HS-27A (cell line): Measurements from ENCODE around the gene PPP4C.
"Not testable (repeated sequence)": the region's sequence is repeated elsewhere in the genome, so short reads cannot be mapped to it uniquely, and the experiment has no call there.

Source experiments
- DNase-seq: peaks from one replicate; pipeline ENCODE4 v3.0.0-alpha.2; 2012; ENCODE audit warnings: low read depth, missing footprints

PPP4C gene

DNA sequence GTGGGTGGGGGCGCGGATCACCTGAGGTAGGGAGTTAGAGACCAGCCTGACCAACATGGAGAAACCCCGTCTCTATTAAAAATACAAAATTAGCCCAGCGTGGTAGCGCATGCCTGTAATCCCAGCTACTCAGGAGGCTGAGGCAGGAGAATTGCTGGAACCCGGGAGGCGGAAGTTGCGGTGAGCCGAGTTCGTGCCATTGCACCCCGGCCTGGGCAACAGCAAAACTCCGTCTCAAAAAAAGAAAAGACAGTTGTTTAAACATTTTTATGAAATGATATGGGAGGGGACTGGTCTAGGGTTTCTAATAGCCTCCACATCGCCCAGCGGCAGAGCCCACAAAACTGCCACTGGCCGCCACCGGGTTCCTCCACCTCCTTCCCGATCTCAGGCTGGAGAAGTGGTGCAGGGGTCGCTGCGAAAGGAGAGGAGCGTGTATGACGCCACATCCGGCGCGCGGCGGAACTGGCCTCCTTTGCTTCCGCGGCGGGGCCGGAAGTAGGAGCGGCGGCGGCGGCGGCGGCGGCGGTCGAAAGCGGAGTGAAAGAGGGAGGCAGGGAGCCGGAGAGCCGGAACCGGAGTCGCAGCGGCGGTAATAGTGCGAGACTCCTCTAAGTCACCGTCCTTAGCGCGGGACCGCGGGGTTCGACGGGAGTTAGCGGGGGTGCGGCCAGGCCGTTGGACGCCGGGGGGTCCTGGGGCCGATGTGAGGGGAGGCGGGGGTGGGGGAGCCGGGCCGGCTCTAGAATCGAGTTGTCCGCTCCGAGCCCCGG, at the start of gene PPP4C:
PPP4C (plus strand) TSS at position 492 of the 773 bp plus-strand sequence. CDS start 384 bp downstream, outside the sequence.
- no peak for DNase-seq

DNA sequence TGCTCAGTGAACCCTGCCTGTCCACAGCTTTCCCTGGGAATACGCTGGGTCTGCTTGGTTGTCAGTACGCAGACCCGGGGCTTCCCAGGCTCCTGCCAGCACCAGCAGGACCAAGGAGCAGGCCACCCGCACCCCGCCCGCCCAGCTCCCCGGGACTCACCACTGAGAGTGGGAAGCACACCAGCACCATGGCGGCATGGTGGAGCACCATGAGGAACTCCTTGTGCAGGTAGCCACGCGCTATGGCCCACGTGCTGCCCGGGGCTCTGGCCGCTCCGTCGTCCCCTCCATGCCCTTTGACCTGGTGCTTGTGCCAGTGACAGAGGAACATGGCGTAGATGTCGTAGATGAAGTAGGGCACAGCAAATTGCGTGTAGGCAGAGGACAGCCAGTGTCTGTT, 49.3 kb upstream of the PPP4C start:
- DNase-seq = no peak

GRCh38 chr16:30027588-30028437, 48.0 kb upstream of the PPP4C start:
- DNase-seq = no peak

DNA sequence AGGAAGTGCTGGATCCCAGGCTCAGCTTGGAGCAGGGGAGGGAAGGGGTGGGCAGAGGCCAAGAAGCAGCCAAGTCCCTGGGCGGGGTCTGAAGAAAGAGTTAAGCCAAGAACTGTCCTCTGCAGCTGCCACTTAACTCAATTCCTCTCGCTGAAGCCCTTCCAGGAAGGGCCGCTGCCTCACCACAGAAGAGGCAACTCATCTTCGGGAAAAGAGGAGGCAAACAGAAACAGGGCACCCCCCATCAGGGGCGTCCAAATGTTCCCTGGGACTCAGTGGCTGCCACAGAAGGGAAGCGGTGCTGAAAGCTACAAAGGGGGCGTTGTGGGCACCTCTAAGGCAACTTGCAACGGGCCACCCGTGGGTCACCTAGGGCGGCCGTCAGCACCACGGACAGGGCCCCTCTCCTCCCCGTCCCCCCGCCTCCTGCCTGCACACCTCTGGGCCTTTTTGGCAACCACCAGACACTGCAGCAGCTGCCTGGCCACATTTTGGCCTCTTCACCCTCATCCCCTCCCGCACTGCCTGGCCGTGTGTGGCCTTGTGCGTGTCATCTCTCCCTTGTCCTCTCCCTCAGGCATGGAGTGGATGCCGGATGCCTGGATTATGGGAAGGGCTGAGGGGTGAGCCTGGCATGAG, 47.2 kb upstream of the PPP4C start:
- DNase-seq = no peak

DNA sequence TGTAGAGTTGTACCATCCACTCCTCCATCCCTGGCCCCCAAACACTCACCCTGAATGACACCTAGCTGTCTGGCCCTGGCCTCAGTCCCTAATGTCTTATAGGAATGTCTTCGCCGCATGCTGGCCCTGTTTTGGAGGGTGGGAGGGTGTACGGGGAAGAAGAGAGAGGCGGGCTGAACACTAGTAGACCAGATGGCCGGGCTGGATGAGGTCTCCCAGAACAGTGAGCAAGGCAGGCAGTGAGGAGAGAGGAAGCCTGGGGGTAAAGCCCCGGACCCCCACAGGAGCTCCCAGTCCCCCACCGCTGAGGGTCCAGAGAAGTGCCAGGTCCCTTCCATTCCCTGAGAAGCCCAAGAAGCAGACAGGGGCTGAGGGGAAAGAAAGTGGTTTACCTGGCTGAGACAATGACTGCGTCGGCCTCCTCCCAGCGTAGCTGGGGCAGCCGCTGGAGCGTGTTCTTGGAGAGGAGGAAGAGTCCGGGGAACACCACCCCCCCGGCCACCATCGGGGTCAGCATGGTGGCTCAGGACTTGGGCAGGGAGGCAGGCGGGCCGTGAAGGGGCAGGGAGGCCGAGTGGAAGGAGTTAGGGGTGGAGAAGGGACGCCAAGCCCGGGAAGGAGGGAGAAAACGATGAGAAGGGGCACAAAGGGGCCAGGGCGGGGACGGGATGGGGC, 45.6 kb upstream of the PPP4C start:
- no peak for DNase-seq

DNA sequence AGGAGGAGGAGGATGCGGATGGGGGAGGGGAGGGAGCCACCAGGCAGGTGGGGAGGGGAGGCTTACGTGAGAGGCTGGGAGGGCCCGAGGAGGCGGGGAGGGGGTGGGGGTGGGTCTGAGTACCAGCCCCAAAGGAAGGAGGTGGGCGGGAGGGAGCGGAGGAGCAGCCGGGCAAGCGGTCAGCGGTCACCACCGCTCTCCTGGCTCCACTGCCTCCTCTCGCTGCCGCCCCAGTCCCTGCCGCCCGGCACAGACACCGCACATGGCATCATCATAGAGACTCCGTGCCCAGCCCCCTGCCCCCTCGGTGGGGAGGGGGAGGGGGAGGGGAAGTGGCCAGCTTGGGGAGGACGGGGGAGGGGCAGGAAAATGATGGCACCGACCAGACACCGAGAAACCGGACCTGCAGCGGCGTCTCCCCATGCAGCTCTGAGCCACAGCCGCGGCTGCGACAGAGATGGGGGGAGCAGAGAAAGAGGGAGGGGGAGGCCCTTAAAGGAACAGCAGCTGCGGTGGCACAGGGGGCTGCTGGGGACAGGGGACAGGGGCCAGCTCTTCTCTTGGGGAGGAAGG, 44.9 kb upstream of the PPP4C start, which contains the start of gene TLCD3B:
TLCD3B (minus strand) TSS at position 431 of the 573 bp plus-strand sequence. CDS start 744 bp downstream, outside the sequence.
- no peak for DNase-seq

DNA sequence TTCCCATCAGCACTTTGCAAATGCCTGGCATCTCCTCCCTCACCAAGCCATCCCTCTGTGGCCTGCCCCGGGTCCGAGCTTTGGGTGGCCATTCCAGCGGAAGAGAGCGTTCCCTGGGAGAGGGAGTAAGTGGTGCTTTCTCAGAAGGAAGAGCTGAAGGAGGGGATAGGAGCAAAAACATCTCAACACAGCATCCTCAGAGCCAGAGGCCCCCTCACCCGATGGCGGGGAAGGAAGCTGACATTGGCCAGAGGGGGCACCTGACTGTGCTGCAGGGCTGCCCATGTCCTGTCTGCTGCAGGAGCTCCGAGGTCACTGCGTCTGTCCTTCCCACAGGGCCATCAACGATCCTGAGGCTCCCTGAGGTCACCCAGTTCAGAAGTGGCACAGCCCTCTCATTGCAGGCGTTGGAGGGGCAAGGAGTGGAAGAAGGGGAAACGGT, 44.3 kb upstream of the PPP4C start:
- DNase-seq = no peak

DNA sequence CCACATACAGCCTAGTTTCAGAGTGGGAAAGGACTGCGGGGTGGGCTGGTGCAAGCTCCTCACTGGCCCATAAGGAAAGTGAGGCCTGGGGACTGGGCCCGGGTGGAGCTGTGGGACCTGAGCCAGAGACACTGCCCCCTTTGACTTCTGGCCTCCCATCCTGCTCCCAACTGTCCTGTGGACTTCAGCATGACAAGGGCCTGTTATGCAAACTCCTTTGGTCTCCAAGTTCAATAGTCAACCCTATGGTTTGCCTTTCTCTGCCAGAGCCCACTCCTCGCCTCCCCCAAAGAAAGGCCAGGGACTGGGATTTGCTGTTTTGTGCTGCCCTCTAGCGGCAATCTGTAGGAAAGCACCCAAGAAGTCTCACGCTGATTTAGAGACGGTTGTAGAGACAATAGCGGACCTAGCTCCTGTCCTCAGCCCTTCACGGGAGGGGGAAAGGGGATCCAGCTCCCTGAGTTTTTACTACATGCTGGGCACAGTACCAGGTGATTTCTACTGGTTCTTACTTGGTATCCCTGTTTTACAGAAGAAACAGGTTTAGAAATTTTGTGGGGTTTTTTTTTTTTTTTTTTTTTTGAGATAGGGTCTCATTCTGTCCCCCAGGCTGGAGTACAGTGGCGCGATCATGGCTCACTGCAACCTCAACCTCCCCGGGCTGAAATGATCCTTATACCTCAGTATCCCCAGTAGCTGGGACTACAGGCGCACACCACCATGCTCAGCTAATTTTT, 43.5 kb upstream of the PPP4C start:
- peak; percentile 42 for DNase-seq

GRCh38 chr16:30033270-30033669, 42.5 kb upstream of the PPP4C start:
- DNase-seq = no peak

GRCh38 chr16:30040221-30040620, 35.6 kb upstream of the PPP4C start:
- no peak for DNase-seq

DNA sequence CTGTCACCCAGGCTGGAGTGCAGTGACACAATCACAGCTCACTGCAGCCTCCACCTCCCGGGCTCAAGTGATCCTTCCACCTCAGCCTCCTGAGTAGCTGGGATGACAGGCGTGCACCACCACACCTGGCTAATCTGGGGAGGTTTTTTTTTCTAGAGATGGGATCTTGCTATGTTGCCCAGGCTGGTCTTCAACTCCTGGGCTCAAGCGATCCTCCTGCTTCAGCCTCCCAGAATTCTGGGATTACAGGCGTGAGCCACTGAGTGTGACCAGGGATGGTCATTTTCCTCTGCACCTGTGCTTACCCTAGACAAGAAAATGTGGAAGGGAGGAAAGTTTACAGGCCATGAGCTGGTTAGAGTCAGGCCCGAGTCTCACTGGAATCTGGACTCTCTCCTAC, 35.1 kb upstream of the PPP4C start:
- DNase-seq = not testable (repeated sequence)

- no peak for DNase-seq
Observed at GRCh38 chr16:30041841-30042240, 34.0 kb upstream of the PPP4C start.

DNA sequence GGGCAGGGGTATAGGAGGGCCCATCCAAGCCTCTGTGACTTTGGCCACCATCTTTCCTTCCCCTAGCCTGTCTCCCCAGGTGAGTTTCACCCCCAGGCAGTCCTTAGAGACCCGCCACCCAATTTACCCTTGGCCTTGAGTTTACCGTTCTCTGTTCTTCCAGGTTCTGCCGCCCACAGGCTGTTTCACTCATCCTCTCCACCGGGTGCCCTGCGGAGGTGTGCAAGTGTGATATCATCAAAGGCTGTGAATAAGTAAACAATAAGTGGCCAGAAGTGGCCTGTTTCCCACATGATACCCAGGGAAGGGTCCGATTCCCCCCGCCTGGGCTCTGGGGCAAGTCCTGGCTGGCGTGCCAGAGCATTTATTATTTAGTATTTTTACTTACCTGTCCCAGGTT, 29.6 kb upstream of the PPP4C start:
- DNase-seq = no peak

GRCh38 chr16:30046588-30046987, 29.2 kb upstream of the PPP4C start:
- no peak for DNase-seq

GRCh38 chr16:30049871-30050270, 25.9 kb upstream of the PPP4C start:
- DNase-seq = no peak

GRCh38 chr16:30051518-30051917, 24.3 kb upstream of the PPP4C start:
- no peak for DNase-seq

DNA sequence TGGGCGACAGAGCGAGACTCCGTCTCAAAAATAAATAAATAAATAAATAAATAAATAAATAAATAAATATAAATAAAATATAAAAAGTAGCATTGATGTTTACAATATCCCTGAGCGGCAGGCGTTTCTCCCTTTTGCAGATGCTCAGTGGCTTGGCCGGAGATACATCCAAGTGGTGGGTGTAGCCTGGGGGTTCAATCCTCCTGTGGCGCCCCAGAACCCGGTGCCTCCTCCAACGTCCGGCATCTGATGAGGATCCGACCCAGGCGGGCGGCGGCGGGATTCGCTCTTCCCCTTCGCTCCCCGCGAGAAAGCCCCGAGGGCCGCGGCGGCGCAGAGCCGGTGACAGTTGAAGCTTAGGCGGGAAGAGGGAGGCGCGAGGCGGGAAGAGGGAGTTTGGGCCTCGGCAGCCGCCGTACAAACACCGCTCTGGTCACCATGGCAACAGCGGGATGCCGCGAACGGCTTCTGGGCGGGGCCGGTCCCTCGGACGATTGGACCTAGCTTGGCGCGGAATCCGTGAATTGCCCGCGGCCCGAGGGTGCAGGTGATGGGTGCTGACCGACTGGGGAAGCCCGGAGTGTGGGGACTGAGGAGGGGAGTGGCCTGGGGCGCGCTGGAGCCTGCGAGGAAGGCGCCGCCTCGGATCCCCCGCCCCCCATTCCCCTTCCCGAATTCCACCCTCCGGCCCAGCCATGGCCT, 23.0 kb upstream of the PPP4C start:
- peak; percentile 82 for DNase-seq

DNA sequence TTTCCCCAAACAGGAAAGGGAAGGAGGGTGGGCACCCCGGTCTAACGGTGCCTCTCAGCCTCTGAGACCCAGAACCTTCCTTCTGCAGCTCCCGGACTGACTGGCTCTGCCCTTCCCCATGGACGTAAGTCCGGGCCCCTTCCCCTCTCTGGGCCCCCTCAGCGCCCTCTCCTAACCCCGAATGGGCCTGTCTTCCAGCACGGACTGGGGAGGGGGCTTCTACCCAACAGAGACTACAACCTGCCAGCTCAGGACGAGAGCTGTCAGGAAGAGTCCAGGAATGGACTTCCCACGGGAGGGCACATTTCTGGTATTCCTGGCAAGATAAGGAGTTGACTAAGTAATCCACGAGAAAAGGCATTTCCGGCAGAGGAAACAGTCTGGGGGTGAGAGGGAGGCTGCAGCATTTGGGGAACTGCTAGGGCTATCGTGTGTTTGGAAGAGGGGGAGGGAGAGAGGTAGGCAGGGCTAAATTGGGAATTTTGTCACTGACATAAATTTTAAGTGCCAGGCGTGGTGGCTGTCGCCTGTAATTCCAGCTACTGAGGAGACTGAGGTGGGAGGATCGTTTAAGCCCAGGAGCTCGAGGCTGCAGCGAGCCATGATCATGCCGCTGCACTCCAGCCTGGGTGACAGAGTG, 22.3 kb upstream of the PPP4C start:
- peak; percentile 52 for DNase-seq

GRCh38 chr16:30054451-30054850, 21.3 kb upstream of the PPP4C start:
- DNase-seq = no peak
